Psoas muscle (tissue), 8 donors: ENCODE data around the gene ARHGAP15. TPM values are rescaled to one million over a fixed set of nuclear protein-coding genes. Genes with fewer than 3 reads are reported as not detected.

Source experiments
- ATAC-seq, 4 donors: fragments of 200-7000 bp; cut with Tn5 transposase; one replicate each; pipeline ENCODE4 v1.9.1; 2020; ENCODE audit warnings: moderate library complexity in 3 of 4, mild to moderate bottlenecking in 2 of 4
- DNase-seq, 2 donors: peaks; one replicate each; pipeline ENCODE4 v3.0.0-alpha.2; 2020
- H3K27ac ChIP-seq: fragments of 200-600 bp; one replicate; pipeline ENCODE4 v1.8.0; 2022
- H3K27me3 ChIP-seq, 3 donors: fragments of 200-600 bp in 1 of 3; one replicate each; pipeline versions ENCODE4 v1.6.1 to v1.8.0; 2013 to 2022; ENCODE audit warnings: low read length in 2 of 3, mild to moderate bottlenecking in 2 of 3, moderate library complexity in 1 of 3; ENCODE audit not compliant: insufficient read depth in 3 of 3
- H3K36me3 ChIP-seq, 2 donors: fragments of 200-600 bp in 1 of 2; one replicate each; pipeline versions ENCODE4 v1.6.1 to v1.8.0; 2013 to 2022; ENCODE audit warnings: low read depth in 1 of 2, mild to moderate bottlenecking in 1 of 2, moderate library complexity in 1 of 2; ENCODE audit not compliant: insufficient read depth in 1 of 2
- H3K4me1 ChIP-seq: fragments of 200-600 bp; one replicate; pipeline ENCODE4 v1.8.0; 2022
- H3K4me3 ChIP-seq: fragments of 200-600 bp; one replicate; pipeline ENCODE4 v1.8.0; 2022; ENCODE audit warnings: mild to moderate bottlenecking
- H3K9me3 ChIP-seq: fragments of 200-600 bp; one replicate; pipeline ENCODE4 v1.8.0; 2022
- WGBS, 3 donors: extraction: QIAGEN DNeasy Blood & Tissue Kit; methylation state at CpG; one replicate each; pipeline versions ENCODE4 v1.1.6 to v1.1.7; 2013; 5-methylcytosine and 5-hydroxymethylcytosine counted together
- intact Hi-C, 2 donors: fragments of 100-400 bp; cut with DNase I; formaldehyde crosslinking; loops; one replicate each; pipeline versions ENCODE4 v1.11.0 to v1.14.2; 2022
- polyA plus RNA-seq, 3 donors: library from polyadenylated mRNA; stranded (reverse); fragments of 200-250 nt; gene quantifications; one replicate each; pipeline ENCODE4 v1.2.3, GENCODE V29; 2013
- total RNA-seq, 4 donors: library from RNA; stranded (reverse); fragmentation: NEBNext Ultra II Directional in 2 of 4; extraction: Animal tissue kit (Norgen Biotek cat#: 25700) in 2 of 4; gene quantifications; one replicate each; pipeline versions ENCODE4 v1.2.1 to v1.2.4, GENCODE V29; 2021 to 2023
- TF ChIP-seq, protein P1 (sequence below): fragments of 200-600 bp; IDR thresholded peaks from one replicate; pipeline ENCODE4 v1.8.0; 2022; ENCODE audit warnings: antibody characterized with exemption
- donor health status: healthy with polysubstance abuse.
- donor health status: DM: no; HTN: no; CAD: no; lungs with moderate emphysema.
- donor health status: Bipolar disorder and iron deficiency.
- donor health status: healthy.
- donor health status: DM: yes; HTN: yes; CAD: no.
- donor health status: DM: no; HTN: no; CAD: no.
- donor health status: DM: no; HTN: no; CAD: no.
- donor health status: DM: yes; HTN: yes; CAD: no.

ARHGAP15 gene
- total and polyA plus RNA-seq, 7 donors: 0.49 to 3.1 (median 0.95) TPM

DNA sequence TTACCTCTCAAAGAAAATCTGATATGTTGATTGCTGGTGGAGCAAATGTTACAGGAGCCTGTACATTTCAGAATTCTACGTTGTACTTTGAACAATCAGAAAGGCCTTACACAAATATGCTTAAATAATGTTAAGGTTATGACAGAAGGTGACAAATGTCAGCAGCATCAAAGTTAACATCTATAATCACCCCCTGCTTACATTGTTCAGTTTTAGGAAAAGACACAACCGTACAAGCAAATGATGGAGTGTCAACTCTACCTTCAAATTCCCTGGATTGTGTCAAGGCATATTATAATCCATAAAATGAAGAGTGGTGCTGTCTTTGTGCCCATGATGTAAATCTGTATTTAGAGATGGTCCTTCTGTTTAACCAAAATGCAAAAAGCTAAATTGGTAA is 465.5 kb downstream of the ARHGAP15 start:
- H3K4me3 ChIP-seq: no peak overlapping the region
- H3K9me3 ChIP-seq: no peaks in the 10 kb centered on the region
- TF ChIP-seq, protein P1, sequence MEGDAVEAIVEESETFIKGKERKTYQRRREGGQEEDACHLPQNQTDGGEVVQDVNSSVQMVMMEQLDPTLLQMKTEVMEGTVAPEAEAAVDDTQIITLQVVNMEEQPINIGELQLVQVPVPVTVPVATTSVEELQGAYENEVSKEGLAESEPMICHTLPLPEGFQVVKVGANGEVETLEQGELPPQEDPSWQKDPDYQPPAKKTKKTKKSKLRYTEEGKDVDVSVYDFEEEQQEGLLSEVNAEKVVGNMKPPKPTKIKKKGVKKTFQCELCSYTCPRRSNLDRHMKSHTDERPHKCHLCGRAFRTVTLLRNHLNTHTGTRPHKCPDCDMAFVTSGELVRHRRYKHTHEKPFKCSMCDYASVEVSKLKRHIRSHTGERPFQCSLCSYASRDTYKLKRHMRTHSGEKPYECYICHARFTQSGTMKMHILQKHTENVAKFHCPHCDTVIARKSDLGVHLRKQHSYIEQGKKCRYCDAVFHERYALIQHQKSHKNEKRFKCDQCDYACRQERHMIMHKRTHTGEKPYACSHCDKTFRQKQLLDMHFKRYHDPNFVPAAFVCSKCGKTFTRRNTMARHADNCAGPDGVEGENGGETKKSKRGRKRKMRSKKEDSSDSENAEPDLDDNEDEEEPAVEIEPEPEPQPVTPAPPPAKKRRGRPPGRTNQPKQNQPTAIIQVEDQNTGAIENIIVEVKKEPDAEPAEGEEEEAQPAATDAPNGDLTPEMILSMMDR: no peak
- DNase-seq: no peak
- H3K4me1 ChIP-seq: no peaks in the 10 kb centered on the region
- H3K27me3 ChIP-seq: no peaks in the 10 kb centered on the region
- ATAC-seq: no peak
- no peaks in the 10 kb centered on the region for H3K36me3 ChIP-seq
- 48 to 94% (median 49%) methylated on average over 2 of the region's 2 CpGs for WGBS, 3 donors
- intact Hi-C loops: no loop called here
- no peak overlapping the region for H3K27ac ChIP-seq

DNA sequence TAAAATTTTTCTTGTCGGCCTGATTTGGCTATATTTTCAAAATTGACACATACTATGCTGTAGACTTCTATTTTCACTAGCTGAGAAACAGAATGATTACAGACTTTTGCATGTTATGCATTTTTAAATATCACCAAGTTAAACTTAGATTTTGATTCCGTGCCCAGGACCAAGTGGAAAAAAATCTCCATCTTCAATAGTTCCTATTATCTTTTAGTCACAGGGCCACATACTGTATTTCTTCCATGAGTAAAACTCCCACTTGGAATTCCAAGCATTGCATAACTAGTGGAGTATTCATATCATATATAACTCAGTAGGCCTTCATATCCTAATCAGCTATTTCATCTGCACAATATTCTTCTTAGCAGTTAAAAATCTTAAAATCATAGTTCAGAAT is 470.9 kb downstream of the ARHGAP15 start:
- no peaks in the 10 kb centered on the region for H3K27me3 ChIP-seq
- TF ChIP-seq, protein P1: no peak
- intact Hi-C loops: no loop called here
- H3K4me3 ChIP-seq: no peak overlapping the region
- WGBS, 3 donors: 49 to 57% (median 51%) methylated on average over 2 of the region's 2 CpGs
- no peaks in the 10 kb centered on the region for H3K9me3 ChIP-seq
- DNase-seq (no peak), ATAC-seq (no peak)
- H3K27ac ChIP-seq: no peak overlapping the region
- H3K36me3 ChIP-seq: no peaks in the 10 kb centered on the region
- H3K4me1 ChIP-seq: no peaks in the 10 kb centered on the region

DNA sequence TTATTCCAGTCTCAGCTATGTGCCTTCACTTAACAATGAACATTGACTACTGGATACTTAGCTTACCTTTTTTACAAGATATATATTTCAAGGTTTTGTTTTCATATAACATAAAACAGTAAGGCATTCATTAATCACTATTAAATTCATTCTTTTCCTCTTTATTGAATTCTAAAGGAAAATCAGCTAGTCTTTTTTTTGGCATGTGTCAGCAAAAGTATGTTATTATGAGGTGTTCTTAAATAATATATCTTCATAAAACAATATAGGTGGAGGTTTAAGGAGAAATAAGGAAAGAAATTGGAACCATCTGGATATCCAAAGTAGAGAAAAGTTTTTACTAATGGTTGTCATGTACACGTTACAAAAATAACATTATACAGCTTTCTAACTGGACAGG is 472.6 kb downstream of the ARHGAP15 start:
- Histone ChIP-seq H3K4me1 (no peaks in the 10 kb centered on the region), H3K36me3 (no peaks in the 10 kb centered on the region), H3K9me3 (no peaks in the 10 kb centered on the region), H3K27me3 (no peaks in the 10 kb centered on the region), H3K4me3 (no peak overlapping the region), H3K27ac (no peak overlapping the region)
- intact Hi-C loops: no loop called here
- DNase-seq (no peak), ATAC-seq (no peak)
- 77 to 88% (median 83%) methylated on average over 1 of the region's 1 CpG for WGBS, 3 donors
- TF ChIP-seq, protein P1: no peak

DNA sequence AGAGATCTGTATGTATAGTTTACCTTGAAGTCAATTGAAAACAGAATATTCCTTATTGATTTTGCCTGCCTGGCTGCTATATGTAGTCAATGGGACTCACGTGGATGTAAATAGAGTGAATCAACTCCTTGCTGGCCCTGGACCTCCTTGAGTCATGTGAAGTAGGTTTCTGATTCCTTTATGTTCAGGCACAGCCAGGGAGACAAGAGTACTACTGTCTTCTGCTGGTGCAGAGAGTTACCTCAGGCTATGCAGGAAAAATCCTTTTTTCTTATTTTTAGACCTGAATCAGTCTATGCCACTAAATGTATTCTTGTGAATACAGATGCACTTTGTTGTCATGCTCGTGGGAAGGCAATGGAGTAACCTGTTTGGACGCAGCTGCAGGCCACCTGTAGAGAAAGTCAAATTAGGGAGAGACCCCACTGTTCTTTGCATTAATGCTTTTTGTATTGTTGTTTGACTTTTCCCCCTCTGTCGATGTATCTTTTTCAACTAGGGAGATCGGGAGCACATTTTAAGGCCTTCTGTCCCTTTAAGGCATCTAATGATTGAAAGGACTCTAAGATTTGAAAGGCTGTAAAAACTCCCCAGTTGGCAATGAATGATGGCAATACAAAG is 473.9 kb downstream of the ARHGAP15 start:
- Histone ChIP-seq H3K4me3 (no peak overlapping the region), H3K27me3 (no peaks in the 10 kb centered on the region), H3K36me3 (no peaks in the 10 kb centered on the region), H3K27ac (no peak overlapping the region), H3K4me1 (no peaks in the 10 kb centered on the region), H3K9me3 (no peaks in the 10 kb centered on the region)
- TF ChIP-seq, protein P1: no peak
- WGBS, 3 donors: 74 to 75% (median 74%) methylated on average over 5 of the region's 5 CpGs
- DNase-seq: no peak
- ATAC-seq: no peak
- intact Hi-C loops: no loop called here
